HG03025 (cell line): ENCODE measurements around the gene FAM149A.
A peak's percentile ranks its signal among the peaks of the same experiment; 100 is the strongest.

ENCODE experiments used
- ATAC-seq: cut with Tn5 transposase; IDR thresholded peaks from one replicate; pipeline ENCODE4 v1.9.1; 2021; ENCODE audit warnings: mild to moderate bottlenecking, moderate library complexity; ENCODE audit not compliant: unreplicated experiment, low FRiP score

The FAM149A gene

DNA sequence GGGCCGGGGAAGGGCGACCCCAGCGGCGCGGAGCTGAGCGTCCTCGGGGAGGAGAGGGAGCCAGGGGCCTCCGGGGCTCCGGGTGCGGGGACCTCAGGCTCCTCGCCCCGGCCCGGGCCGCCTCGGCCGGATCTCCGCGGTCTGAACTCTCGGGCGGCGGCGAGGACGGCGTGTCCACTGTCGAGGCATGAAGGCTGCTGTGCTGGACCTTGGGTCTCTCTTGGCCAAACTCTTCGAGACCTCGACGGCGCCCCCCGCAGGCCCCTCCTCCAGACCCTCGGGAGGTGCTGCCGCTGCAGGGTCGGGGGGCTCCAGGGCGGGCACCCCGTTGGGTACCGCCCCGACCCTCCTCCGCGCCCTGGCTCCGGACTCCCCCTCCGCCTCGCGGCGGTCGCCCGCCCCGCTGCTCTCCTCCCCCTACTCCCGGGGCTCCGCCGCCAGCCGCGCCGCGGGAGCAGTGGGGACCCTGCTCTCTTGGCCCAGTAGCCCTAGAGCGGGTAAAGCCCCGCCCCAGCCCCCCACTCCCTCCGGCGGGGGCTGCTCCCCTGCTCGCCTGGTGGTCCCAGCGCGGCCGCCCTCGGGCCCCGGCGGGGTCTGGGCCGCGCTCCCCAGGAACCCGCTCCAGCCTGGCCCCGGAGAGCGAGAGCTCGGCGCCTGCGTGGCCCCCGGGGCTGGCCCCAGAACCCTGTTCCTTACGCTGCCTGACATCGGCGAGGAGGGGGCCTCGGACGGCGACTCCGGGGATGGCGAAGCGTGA, 564 bp downstream of the FAM149A start:
- ATAC-seq: peak; percentile 18

DNA sequence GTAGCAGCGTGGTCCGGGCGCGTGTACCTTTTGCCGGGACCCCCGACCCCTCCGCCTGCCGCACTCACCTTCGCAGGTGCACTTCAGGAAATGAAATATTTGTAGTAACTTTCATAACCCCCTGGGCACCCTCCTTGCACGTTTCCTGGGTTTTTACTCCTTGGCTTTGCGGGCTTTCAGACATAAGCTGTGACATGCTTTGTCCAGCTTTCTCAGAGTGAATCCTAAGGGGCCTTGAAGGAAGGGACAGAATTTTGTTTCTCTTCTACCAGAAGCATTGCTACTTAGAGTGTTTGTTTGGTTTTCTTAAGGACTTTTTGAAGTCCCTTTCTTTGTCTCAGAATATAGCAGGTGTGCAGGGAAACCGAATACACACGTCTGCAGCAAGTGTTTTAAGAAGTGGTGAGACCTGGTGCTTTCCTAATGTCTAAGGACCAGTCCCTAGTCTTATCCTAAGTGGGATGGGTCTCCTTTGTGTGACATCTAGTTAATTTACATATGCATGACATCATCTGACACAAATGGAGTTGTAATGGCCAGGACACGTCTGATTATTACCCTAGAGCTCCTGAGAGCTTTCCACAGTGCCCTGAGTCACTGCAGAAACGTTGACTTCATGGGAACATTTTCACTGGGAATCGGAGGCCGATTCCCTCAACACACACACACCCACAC, 1.3 kb downstream of the FAM149A start:
- no peak for ATAC-seq

GRCh38 chr4:186107947-186108346, 3.4 kb downstream of the FAM149A start:
- no peak for ATAC-seq

GRCh38 chr4:186108391-186108790, 3.9 kb downstream of the FAM149A start:
- no peak for ATAC-seq

DNA sequence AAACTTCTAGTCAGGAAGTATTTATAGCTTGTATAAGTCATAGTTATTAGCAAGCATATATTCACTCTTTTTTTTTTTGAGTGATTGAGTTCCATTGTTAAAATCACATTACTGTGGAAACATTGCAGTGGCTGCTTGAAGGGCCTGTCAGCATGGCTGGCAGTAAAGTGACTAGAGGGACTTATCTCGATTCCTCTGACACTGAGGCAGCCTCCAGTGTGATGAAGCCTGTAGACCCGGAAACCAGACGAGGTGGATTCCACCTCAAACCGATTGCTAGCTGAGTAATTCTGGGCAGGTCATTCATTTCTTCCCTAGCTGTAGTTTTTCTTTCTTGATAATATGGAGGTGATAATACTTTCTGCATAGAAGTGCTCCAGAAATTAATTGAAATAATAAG, 4.7 kb downstream of the FAM149A start:
- ATAC-seq: no peak

GRCh38 chr4:186116697-186117096, 12.2 kb downstream of the FAM149A start:
- ATAC-seq: no peak

- ATAC-seq: no peak
These were observed 14.1 kb downstream of the FAM149A start for GRCh38 chr4:186118582-186118981.

DNA sequence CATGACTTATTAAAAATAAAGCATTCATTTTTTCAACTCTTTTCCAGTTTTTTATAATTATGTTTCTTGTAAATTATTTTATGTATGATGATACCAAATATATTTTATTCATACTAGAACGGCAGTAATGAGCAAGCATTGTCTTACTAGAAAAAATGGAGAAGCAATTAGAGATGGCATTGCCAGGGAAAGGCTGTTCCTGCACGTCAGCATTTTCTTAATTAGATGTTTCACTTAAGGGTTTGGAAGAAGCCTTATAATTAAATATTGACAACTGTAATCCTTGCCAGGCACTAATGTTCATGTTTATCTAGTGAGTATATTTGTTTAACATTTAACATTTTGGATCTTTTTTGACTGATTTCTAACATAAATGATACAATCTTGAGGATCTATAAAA, 16.6 kb downstream of the FAM149A start:
- no peak for ATAC-seq

- ATAC-seq: no peak
These were observed 24.3 kb downstream of the FAM149A start for GRCh38 chr4:186128842-186129241.

DNA sequence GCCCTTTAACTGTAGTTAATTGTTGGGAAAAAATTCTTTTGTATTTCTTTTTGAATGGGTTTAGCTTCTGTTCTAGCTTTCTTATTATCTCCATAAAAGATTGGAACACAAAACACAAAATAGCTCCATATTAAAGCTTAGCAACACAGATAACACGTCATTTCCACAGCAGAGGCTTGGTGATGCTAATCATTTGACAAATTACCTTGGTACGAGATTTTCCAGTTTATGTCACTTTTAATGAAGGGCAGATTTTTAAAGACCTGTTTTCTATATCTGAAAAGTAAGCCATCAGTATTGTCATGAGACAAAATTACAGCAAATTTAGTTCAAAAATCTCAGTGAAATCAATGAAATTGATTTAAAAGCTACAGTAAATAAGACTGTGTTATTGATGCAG, 27.4 kb downstream of the FAM149A start:
- no peak for ATAC-seq

- no peak for ATAC-seq
These were observed 28.2 kb downstream of the FAM149A start for GRCh38 chr4:186132577-186133242.

- ATAC-seq: peak; percentile 100
These were observed 29.8 kb downstream of the FAM149A start for GRCh38 chr4:186134257-186134656.

DNA sequence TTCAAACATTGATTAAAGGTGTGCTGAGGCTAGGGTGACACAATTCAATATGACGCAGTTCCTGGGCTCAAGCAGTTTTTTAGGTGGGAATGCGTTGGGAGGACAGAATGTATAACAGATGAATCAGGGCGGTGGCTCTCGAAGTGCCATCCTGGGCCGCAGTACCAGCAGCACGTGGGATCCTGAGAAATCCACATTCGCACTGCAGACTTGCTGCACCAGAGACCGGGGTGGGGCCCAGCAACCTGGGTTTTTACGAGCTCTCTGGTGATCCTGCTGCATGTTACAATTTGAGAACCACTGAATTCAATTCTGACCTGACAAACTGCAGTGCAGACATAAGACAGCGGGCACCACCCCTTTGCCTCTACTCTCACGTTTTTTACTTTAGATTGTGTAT, 30.4 kb downstream of the FAM149A start:
- no peak for ATAC-seq

DNA sequence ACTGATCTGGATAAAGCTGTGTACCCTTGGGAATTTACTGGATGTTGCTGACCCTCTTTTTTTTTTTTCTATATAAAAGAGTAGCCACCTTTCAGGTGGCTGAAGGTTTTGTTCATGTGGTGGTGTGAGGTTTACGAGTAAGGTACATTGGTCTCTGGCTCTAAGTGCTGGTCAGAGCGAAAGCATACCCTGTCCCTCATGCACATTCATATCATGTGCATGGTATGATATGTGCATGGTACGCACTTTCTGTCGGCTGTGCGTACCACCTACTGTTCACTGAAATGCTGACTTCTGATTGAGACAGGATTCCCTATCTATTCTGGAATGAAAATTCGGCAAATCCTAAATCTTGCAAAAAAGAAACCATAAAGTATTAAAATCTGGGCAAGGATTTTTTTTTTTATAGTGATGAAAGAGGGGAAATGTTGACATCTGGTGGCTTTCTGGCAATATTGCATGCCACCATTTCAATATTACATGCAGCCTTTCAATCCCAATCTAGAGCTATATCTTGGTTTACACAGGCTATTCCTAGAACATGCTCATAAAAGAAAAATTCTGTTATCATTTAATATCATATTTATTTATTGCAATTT, 32.8 kb downstream of the FAM149A start:
- peak; percentile 41 for ATAC-seq

- ATAC-seq: no peak
These were observed 39.9 kb downstream of the FAM149A start for GRCh38 chr4:186144198-186144945.

DNA sequence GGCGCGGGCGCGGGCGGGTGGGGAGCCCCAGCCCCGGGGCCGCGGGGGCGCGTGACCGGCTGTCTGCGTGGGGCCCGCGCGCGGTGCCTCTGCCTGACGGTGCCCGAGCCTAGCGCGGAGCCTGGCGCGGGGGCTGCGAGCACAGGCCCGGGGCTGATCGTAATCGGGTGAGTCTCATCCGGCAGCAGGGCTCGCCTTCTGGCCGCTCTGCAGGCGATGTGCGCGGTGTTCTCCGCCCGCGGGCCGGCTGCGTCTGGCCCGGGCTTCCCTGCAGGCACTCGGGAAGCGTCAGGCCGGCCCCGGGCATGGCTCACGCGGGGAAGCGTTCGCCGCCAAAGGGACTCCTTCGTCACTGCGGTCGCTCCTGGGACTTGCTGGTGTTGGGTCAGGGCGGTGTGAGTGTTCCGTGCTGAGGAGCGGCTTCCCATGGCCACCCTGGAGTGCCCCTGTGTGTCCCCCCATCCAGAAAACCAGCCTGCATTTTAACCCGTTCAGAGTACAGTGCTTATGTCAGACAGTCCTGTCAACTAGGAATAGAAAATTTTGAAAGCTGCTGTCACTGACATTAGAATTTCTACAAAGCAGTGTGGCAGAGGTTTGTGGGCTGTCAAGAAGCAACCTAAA, 40.6 kb downstream of the FAM149A start:
- no peak for ATAC-seq

DNA sequence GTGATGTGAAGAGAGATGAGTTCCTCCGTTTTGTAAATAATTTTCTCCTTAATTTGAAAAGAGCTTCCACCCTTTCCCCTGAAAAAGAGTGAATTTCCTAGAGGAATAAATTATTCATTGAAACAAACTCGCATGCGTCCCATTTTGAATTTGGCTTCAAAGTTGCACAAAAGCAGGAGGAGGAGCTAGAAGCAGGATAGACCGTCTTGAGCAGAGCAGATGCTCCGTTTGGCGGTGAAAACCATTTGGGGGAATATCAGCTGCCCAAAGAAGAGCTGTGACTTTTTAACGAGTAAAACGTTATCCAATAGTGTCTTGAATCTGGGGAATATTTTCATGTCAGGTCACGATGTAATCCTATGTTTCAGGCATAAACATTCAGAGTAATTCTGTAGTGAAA, 42.0 kb downstream of the FAM149A start:
- ATAC-seq: no peak

- no peak for ATAC-seq
These were observed 44.0 kb downstream of the FAM149A start for GRCh38 chr4:186148336-186148975.

- no peak for ATAC-seq
These were observed 45.4 kb downstream of the FAM149A start for GRCh38 chr4:186149872-186150271.

GRCh38 chr4:186150926-186151325, 46.4 kb downstream of the FAM149A start:
- ATAC-seq: peak; percentile 47
